GM20000 (cell line): ENCODE data around the gene PALD1.
A peak's percentile ranks its signal among the peaks of the same experiment; 100 is the strongest.

Experiments
- DNase-seq: peaks from one replicate; pipeline ENCODE4 v3.0.0; 2012; ENCODE audit warnings: low spot score
- TF ChIP-seq, protein P1 (sequence below): IDR thresholded peaks from 2 replicates; pipeline ENCODE4 v1.5.1; 2012; ENCODE audit warnings: mild to moderate bottlenecking, control low read depth; ENCODE audit errors: extremely low read depth, missing control alignments

The PALD1 gene

DNA sequence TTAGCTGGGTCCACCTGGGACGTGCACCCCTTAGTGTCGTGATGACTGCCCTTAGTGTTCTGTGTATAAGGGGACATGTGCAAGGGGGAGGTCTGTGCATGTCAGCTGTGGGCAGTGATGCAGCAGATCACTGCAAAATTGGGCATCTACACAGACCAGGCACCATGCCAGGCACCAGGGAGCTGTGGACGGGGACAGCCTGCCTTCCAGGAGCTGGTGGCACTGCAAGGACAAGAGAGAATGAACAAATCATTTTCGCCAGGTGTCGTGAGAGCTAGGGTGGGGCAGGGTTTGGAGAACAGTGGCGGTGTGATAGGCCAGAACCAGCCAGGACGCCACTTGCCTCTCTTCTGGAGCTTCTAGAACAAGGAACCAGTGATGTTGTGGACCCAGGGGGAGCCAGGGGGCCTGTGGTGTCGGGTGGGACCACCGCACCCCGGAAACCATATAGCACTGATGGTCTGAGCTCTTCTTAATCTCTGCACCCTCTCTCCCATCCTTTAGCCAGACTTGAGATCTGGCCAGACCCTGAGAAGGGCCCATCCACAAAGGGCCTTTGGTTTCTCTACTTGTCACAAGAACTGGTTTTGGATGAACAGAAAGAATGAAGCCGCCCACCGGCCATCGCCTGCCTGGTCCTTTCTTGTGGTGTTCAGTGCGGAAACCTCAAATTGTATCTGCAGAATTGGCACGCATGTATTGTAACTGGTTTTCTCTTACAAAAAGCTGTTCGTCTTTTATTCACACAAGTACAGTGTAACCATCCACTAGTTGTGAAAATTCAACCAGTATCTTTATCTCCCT is 93.3 kb downstream of the PALD1 start:
- TF ChIP-seq, protein P1, sequence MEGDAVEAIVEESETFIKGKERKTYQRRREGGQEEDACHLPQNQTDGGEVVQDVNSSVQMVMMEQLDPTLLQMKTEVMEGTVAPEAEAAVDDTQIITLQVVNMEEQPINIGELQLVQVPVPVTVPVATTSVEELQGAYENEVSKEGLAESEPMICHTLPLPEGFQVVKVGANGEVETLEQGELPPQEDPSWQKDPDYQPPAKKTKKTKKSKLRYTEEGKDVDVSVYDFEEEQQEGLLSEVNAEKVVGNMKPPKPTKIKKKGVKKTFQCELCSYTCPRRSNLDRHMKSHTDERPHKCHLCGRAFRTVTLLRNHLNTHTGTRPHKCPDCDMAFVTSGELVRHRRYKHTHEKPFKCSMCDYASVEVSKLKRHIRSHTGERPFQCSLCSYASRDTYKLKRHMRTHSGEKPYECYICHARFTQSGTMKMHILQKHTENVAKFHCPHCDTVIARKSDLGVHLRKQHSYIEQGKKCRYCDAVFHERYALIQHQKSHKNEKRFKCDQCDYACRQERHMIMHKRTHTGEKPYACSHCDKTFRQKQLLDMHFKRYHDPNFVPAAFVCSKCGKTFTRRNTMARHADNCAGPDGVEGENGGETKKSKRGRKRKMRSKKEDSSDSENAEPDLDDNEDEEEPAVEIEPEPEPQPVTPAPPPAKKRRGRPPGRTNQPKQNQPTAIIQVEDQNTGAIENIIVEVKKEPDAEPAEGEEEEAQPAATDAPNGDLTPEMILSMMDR = no peak
- no peak for DNase-seq

DNA sequence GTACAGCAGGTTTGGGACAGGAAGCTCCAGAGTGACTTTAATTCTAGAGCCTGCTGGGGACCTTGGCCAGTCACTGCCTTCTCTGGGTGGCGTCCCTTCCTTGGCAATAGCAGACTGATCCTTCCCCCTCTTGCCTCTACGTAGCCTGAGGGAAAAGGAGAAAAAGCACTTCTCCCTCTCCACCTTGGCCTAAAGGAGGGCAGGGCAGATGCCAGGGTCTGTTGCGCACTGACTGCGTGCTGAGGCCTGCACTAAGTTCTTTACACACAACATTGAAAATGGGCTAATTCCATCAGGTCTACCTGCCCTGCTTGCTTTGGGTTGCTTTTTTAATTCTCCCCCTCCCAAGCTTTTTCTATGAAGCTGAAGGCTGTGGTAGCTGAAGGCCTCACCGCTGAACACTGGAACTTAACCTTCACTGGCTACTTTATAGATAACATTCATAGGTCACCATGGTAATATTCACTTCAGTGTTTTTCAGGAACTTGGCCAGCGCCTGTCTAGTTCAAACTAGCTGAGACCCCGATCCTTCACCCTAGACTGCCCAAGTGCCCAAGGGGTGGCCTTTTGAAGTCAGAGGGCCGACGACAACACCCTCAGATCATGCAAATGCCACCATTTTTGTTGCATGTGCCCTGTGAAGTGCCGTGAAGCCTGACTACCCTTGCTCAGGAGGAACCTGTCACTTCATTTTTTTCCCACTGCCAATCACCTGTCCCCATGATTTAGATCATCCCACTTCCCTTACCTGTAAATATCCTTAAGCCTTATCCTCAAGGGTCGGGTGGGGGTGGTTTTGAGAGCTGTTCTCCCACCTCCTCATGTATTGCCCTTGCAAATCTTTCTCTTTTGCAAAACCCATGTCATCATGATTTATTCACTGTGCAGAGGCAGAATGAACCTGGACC is 95.3 kb downstream of the PALD1 start:
- TF ChIP-seq, protein P1 = no peak

DNA sequence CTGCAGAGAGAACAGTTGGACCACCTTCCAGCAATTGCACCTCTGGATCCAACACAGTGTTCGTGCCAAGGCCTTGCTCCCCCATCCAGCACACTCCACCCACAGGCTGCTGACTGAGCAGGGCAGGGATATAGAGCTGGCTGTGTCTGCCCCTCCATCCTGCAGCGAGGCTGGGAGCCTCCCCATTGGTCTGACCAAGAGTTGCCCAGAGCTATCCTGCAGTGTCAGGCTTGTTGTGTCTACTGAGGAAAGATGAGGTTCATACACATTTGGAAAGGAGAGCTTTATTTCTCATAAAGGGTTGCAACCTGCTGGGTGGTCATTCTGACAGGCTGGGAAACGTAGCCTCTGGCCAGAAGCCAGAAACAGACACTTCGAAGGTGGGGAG is 96.9 kb downstream of the PALD1 start:
- TF ChIP-seq, protein P1 = no peak
- DNase-seq = no peak

More for the DNA sequence above, 95.3 kb downstream of the PALD1 start:
- DNase-seq = no peak

DNA sequence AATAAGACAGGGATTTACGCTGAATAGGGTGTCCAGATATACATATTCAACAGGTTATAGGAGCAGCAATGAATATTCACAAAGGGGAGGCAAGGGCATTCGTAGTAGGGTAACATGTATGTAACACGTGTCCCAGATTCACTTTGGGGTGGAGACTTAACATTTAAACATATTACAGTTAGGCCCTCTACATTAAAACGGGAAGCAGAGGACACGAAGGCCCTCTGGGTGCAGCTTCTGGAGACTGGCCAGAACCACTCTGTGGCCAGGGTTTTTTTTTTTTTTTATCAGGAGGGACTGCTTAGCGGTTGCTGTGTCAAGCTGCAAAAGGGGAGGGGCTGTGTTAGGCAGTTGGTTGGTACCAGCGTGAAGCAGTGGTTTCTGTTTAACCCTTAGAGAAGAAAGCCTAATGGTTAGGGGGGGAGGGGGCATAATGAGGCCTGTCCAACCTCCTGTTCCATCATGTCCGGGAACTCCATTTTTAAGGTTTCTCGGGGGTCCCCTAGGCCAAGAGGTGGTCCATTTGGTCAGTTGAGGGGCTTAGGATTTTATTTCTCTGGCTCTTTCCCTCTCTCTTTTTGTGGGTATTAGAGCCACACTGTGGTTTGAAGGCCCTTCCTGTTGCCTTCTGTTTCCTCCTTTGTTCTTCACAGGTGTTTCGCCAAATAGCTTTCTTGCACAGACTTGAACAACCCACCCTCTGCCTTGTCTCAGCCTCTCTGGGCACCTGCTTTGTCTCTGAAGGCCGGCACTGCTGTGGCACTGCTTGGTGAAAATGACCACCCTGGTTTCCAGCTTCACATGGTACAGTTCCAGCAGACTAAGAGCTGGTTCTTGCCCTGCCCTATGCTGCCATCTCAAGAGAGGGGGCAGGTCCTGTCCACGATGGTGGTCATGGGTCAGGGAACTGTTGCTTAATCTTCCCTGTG is 97.6 kb downstream of the PALD1 start:
- peak; percentile 59 for DNase-seq

DNA sequence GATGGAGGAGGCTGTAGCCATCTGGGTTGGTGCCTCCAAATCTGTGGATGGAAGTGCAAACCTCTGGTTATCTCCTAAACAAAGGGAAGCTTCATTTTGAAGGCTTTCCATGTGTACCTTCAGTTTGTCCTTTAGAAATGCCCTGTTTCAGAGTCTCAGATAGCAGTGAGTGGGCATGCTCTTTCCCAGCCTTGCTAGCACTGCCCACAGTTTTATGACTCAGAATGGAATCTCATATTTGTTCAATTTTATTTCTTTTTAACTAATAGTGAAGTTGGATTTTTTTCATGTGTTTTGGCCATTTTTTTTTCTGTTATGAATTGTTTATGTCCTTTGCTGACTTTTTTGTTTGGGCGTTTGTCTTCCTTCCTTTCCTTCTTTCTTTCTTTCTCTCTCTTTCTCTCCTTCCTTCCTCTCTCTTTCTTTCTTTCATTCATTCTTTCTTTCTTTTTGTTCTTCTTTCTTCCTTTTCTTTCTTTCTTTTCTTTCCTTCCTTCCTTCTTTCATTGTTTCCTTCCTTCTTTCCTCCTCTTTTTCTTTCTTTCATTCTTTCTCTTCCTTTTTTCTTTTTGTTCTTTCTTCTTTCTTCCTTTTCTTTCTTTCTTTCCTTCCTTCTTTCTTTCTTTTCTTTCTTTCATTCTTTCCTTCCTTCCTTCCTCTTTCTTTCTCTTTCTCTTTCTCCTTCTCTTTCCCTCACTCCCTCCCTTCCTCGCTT is 98.4 kb downstream of the PALD1 start:
- no peak for DNase-seq
- TF ChIP-seq, protein P1 = no peak

More for the DNA sequence above, 97.6 kb downstream of the PALD1 start:
- TF ChIP-seq, protein P1 = no peak

DNA sequence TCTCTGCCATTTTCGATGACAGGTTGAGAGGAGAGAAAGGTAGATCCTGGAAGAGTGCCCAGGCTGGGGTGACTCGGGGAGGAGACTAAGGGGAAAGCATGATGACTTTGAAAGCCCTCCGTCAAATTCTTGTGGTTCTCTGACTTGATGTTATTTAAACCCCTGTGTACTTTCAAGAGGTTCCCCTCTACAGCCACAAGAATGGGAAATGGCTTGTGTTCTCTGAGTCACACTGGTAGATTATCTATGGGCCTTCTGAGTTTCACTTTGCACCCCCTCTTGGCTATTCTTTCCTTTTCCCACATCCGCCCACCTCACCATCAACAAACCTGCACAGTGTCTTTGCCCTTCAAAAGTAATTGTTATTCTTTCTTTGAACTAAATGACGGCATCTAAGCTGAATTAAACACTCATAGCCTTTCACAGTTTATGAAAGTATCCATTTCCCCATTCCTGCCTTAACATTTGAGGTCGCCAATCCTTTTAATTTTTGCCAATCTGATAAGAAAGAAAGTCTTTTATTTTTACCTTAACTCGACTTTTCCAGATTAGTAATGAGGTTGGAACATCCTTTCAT is 99.9 kb downstream of the PALD1 start:
- TF ChIP-seq, protein P1 = no peak

More for the DNA sequence above, 99.9 kb downstream of the PALD1 start:
- DNase-seq = peak; percentile 69
